ENCODE results near the gene PDAP1.

DNA sequence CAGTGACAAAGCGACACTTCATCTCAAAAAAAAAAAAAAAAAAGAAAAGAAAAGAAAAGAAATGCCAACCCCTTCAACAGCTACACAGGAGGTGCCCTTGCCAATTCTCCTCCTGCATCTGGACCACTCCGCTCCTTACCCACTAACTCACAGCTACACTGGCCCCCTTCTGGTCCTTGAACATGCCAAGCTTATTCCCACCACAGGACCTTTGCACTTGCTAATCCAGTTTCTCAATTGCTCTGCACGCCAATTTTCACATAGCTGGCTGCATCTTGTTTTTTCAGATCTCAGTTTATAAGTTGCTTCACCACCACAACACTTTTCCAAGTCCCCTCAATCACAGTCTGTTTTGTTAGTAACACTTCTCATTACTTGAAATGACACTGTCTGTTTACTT lies 5.5 kb downstream of the PDAP1 start:
- TF ChIP-seq SIN3A (IDR thresholded peaks at IDR 0.05; ENCODE audit: low read depth, low read length) (no peak), POLR2A (IDR thresholded peaks at IDR 0.05; ENCODE audit: low read depth, low read length) (no peak), POLR2AphosphoS5 (IDR thresholded peaks at IDR 0.05; ENCODE audit: low read length) (no peak), EP300 (IDR thresholded peaks at IDR 0.05; ENCODE audit: borderline replicate concordance in 1 of 2, control insufficient read depth in 1 of 2, low read depth in 2 of 2, low read length in 2 of 2) (no peak), ESRRA (IDR thresholded peaks at IDR 0.05; ENCODE audit: low read length) (no peak)
- TF ChIP-seq, protein P1, sequence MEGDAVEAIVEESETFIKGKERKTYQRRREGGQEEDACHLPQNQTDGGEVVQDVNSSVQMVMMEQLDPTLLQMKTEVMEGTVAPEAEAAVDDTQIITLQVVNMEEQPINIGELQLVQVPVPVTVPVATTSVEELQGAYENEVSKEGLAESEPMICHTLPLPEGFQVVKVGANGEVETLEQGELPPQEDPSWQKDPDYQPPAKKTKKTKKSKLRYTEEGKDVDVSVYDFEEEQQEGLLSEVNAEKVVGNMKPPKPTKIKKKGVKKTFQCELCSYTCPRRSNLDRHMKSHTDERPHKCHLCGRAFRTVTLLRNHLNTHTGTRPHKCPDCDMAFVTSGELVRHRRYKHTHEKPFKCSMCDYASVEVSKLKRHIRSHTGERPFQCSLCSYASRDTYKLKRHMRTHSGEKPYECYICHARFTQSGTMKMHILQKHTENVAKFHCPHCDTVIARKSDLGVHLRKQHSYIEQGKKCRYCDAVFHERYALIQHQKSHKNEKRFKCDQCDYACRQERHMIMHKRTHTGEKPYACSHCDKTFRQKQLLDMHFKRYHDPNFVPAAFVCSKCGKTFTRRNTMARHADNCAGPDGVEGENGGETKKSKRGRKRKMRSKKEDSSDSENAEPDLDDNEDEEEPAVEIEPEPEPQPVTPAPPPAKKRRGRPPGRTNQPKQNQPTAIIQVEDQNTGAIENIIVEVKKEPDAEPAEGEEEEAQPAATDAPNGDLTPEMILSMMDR (IDR thresholded peaks at IDR 0.05 in 2 of 3, conservative IDR thresholded peaks at IDR 0.05 in 1 of 3; ENCODE audit: control insufficient read depth in 2 of 3, extremely low read depth in 1 of 3, insufficient read depth in 1 of 3, low read depth in 3 of 3, low read length in 3 of 3) = no peak
- TF ChIP-seq, protein P2, sequence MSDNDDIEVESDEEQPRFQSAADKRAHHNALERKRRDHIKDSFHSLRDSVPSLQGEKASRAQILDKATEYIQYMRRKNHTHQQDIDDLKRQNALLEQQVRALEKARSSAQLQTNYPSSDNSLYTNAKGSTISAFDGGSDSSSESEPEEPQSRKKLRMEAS (IDR thresholded peaks at IDR 0.05; ENCODE audit: low read depth, low read length) = no peak
